ENCODE results near the gene PRR14L. TPM values are rescaled to one million over a fixed set of nuclear protein-coding genes. Genes with fewer than 3 reads are reported as not detected.

Gene PRR14L
- polyA plus RNA-seq, 1 of the 3 experiments (the other 2 are of a cell fraction): 5.9 TPM

DNA sequence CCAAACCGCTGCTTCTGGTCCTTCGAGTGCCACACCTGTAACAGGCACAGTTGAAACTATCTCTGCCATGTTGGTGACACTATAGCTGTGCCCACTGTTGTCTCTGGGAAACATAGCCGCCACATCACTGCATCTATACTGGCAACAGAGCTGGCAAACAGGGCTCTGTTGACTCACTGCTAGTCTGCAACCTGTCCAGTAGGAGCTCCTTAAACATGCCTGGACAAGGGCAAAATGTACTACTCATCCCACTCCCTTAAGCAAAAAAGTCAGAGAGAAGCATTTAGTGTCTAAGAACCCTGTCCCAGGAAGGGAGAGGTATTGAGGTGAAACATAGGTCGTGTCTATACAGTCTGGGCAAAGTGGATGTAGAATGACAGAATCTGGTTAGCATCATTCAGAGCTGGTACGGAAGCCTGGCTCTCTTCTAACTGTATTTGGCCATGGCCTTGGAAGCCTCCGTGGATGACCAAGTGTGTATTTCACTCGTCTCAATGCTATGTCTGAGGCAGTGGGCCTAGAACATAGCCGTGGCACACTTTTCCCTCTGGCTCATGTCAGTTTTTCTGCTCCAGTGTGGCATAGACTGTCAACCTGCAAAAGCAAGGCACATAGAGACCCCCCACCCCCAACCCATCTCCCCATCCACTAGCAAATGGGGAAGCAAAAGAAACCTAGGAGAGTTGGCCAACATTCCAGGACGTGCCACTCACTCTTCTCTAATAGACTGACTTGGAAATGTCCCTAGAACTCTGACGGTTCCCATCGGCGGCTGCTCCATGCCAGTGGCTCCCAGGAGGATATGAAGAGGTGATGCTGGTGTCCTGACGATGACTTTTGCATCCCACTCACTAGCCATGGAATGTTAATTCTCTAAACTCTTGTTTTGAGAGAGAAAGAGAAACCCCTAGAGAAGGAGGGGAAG, 66.5 kb downstream of the PRR14L start:
- no peaks in the 10 kb centered on the region for H3K9me2 ChIP-seq
- POLR2A ChIA-PET: no interaction called here
- no peak overlapping the region for H3K9ac ChIP-seq
- no peaks in the 10 kb centered on the region for H3K27me3 ChIP-seq (ENCODE audit: insufficient read depth)
- no peak overlapping the region for H2AFZ ChIP-seq (ENCODE audit: low read depth)
- no peaks in the 10 kb centered on the region for H3K9me3 ChIP-seq
- no peak overlapping the region for H3K4me3 ChIP-seq (ENCODE audit: low read depth in 2 of 2, low read length in 1 of 2)
- TF ChIP-seq, protein P1, sequence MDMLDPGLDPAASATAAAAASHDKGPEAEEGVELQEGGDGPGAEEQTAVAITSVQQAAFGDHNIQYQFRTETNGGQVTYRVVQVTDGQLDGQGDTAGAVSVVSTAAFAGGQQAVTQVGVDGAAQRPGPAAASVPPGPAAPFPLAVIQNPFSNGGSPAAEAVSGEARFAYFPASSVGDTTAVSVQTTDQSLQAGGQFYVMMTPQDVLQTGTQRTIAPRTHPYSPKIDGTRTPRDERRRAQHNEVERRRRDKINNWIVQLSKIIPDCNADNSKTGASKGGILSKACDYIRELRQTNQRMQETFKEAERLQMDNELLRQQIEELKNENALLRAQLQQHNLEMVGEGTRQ (IDR thresholded peaks at IDR 0.05; ENCODE audit: borderline replicate concordance, low read depth, low read length): no peak
- TF ChIP-seq TCF12 (IDR thresholded peaks at IDR 0.05): peak; percentile 37; the same call in 1 of the 2 replicates
- TF ChIP-seq FOXM1 (IDR thresholded peaks at IDR 0.05; ENCODE audit: low read depth): no peak
- no peak for TF ChIP-seq MEF2A (IDR thresholded peaks at IDR 0.05; ENCODE audit: borderline replicate concordance, low read depth)
- TF ChIP-seq RAD21 (IDR thresholded peaks at IDR 0.05; ENCODE audit: low read length): no peak
- TF ChIP-seq, protein P2, sequence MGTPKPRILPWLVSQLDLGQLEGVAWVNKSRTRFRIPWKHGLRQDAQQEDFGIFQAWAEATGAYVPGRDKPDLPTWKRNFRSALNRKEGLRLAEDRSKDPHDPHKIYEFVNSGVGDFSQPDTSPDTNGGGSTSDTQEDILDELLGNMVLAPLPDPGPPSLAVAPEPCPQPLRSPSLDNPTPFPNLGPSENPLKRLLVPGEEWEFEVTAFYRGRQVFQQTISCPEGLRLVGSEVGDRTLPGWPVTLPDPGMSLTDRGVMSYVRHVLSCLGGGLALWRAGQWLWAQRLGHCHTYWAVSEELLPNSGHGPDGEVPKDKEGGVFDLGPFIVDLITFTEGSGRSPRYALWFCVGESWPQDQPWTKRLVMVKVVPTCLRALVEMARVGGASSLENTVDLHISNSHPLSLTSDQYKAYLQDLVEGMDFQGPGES (IDR thresholded peaks at IDR 0.05; ENCODE audit: low read depth, low read length): no peak
- no peak for TF ChIP-seq TAF1 (IDR thresholded peaks at IDR 0.05; ENCODE audit: borderline replicate concordance, low read depth, low read length)
- TF ChIP-seq SIN3A (IDR thresholded peaks at IDR 0.05; ENCODE audit: borderline replicate concordance, low read depth, low read length): no peak
- no peak for TF ChIP-seq RCOR1 (IDR thresholded peaks at IDR 0.05; ENCODE audit: low read length)
- TF ChIP-seq, protein P3, sequence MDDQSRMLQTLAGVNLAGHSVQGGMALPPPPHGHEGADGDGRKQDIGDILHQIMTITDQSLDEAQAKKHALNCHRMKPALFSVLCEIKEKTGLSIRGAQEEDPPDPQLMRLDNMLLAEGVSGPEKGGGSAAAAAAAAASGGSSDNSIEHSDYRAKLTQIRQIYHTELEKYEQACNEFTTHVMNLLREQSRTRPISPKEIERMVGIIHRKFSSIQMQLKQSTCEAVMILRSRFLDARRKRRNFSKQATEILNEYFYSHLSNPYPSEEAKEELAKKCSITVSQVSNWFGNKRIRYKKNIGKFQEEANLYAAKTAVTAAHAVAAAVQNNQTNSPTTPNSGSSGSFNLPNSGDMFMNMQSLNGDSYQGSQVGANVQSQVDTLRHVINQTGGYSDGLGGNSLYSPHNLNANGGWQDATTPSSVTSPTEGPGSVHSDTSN (IDR thresholded peaks at IDR 0.05): no peak
- 0 out of 2 replicates have a peak, but pooled peaks have one; percentile 22 for TF ChIP-seq POLR2AphosphoS5 (IDR thresholded peaks at IDR 0.05; ENCODE audit: low read depth, low read length)
- TF ChIP-seq, protein P4, sequence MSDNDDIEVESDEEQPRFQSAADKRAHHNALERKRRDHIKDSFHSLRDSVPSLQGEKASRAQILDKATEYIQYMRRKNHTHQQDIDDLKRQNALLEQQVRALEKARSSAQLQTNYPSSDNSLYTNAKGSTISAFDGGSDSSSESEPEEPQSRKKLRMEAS (IDR thresholded peaks at IDR 0.05; ENCODE audit: low read depth): no peak
- no peak for TF ChIP-seq JUND (IDR thresholded peaks at IDR 0.05)
- TF ChIP-seq, protein P5, sequence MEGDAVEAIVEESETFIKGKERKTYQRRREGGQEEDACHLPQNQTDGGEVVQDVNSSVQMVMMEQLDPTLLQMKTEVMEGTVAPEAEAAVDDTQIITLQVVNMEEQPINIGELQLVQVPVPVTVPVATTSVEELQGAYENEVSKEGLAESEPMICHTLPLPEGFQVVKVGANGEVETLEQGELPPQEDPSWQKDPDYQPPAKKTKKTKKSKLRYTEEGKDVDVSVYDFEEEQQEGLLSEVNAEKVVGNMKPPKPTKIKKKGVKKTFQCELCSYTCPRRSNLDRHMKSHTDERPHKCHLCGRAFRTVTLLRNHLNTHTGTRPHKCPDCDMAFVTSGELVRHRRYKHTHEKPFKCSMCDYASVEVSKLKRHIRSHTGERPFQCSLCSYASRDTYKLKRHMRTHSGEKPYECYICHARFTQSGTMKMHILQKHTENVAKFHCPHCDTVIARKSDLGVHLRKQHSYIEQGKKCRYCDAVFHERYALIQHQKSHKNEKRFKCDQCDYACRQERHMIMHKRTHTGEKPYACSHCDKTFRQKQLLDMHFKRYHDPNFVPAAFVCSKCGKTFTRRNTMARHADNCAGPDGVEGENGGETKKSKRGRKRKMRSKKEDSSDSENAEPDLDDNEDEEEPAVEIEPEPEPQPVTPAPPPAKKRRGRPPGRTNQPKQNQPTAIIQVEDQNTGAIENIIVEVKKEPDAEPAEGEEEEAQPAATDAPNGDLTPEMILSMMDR (IDR thresholded peaks at IDR 0.05): no peak
- no peak for TF ChIP-seq NFIC (IDR thresholded peaks at IDR 0.05; ENCODE audit: borderline replicate concordance)
- WGBS (ENCODE audit: low lambda C conversion rate): 86% methylated on average over 12 of the region's 13 CpGs
- DNase-seq: no peak
- peaks cover 22 to 32% of the 10 kb centered on the region in 2 experiments for H3K36me3 ChIP-seq (replicated peaks in 1 of 2; ENCODE audit: control insufficient read depth in 1 of 2, insufficient read depth in 2 of 2, low read length in 1 of 2)
- H3K27ac ChIP-seq (ENCODE audit: low read depth in 2 of 2, low read length in 1 of 2): peak overlapping the region; percentile 24 to 86
- H3K4me1 ChIP-seq (ENCODE audit: control insufficient read depth in 1 of 2, insufficient read depth in 2 of 2, low read depth in 1 of 2, low read length in 1 of 2): peaks cover 2 to 19% of the 10 kb centered on the region in 2 experiments; a peak in 3 of 4 replicates
- H4K20me1 ChIP-seq (ENCODE audit: insufficient read depth): no peaks in the 10 kb centered on the region
- CTCF ChIA-PET: interaction anchor here (1.4 kb wide), 1 partner anchor 18 kb away, joined by 7 read pairs; no protein-coding TSS in a partner anchor
- H3F3A ChIP-seq (replicated peaks; ENCODE audit: insufficient read depth): peaks cover 45% of the 10 kb centered on the region
- H3K4me2 ChIP-seq: no peak overlapping the region
- H3K79me2 ChIP-seq (ENCODE audit: insufficient read depth): no peaks in the 10 kb centered on the region
